GM12878 (cell line): ENCODE results near the gene CEP120. TPM values are rescaled to one million over a fixed set of nuclear protein-coding genes. Genes with fewer than 3 reads are reported as not detected.

Source experiments
- ATAC-seq: fragments of 200-7000 bp; cut with Tn5 transposase; 3 replicates; pipeline ENCODE4 v1.9.1; 2020; ENCODE audit warnings: mild to moderate bottlenecking, moderate library complexity
- BruUV-seq: library from RNA; stranded (reverse); fragments of 400-500 nt; replicated peaks from 2 replicates; lab custom pipeline; 2021; lab: Mats Ljungman, UMichigan
- CTCF ChIA-PET: fragments of 300-600 bp; sonication (Branson Sonifier 250); formaldehyde crosslinking; extraction: SDS; loops from one replicate; lab custom pipeline; 2021; ENCODE audit warnings: inconsistent platforms; lab: Yijun Ruan, JAX
- POLR2A ChIA-PET: fragments of 350-600 bp; formaldehyde crosslinking; extraction: SDS; loops from one replicate; lab custom pipeline; 2021; ENCODE audit warnings: inconsistent platforms; lab: Charles Lee
- RAD21 ChIA-PET: fragments of 300-600 bp; sonication (Branson Sonifier 250); formaldehyde crosslinking; loops from one replicate; lab custom pipeline; 2023; ENCODE audit warnings: antibody characterized with exemption; ENCODE audit not compliant: unreplicated experiment; lab: Charles Lee
- SMC1A ChIA-PET: fragments of 300-600 bp; sonication (Branson Sonifier 250); formaldehyde crosslinking; loops from one replicate; lab custom pipeline; 2023; ENCODE audit not compliant: unreplicated experiment, uncharacterized antibody; lab: Charles Lee
- DNase-seq: peaks from one replicate; pipeline ENCODE4 v3.0.0-alpha.2; 2011; ENCODE audit warnings: low read depth, low spot score
- FAIRE-seq: peaks from 3 replicates; lab custom pipeline; 2011; peaks lifted over from hg19 to GRCh38; lab: Jason Lieb, UNC
- H2AFZ ChIP-seq: 2 replicates; pipeline ENCODE4 v1.6.0; 2011; ENCODE audit warnings: low read depth, low read length, control low read depth; ENCODE audit not compliant: control insufficient read depth
- H3K27ac ChIP-seq: 2 replicates; pipeline ENCODE4 v1.5.1; 2011; ENCODE audit warnings: control low read depth; ENCODE audit not compliant: control insufficient read depth, insufficient read depth
- H3K27me3 ChIP-seq, 2 experiments: replicated peaks in 1 of 2; 2 replicates each; pipeline versions ENCODE4 v1.6.0 to v1.6.1; 2011; ENCODE audit warnings: low read length in 1 of 2; ENCODE audit not compliant: control insufficient read depth in 2 of 2, insufficient read depth in 2 of 2
- H3K36me3 ChIP-seq, 2 experiments: 2 replicates each; pipeline ENCODE4 v1.5.1; 2011; ENCODE audit warnings: low read length in 1 of 2; ENCODE audit not compliant: control insufficient read depth in 2 of 2, insufficient read depth in 2 of 2
- H3K4me1 ChIP-seq: 2 replicates; pipeline ENCODE4 v1.6.1; 2011; ENCODE audit warnings: mild to moderate bottlenecking, low read length, moderate library complexity, mixed read lengths; ENCODE audit not compliant: control insufficient read depth, insufficient read depth
- H3K4me2 ChIP-seq: 2 replicates; pipeline ENCODE4 v1.6.0; 2011; ENCODE audit warnings: control low read depth; ENCODE audit not compliant: control insufficient read depth, insufficient read depth
- H3K4me3 ChIP-seq: fragments of 200-600 bp; sonication (generic); 2 replicates; pipeline ENCODE4 v1.5.1; 2016
- H3K79me2 ChIP-seq: 2 replicates; pipeline ENCODE4 v1.6.0; 2011; ENCODE audit warnings: low read length; ENCODE audit not compliant: control insufficient read depth, insufficient read depth
- H3K9ac ChIP-seq: 2 replicates; pipeline ENCODE4 v1.8.0; 2011; ENCODE audit warnings: low read length, control low read depth, mixed read lengths; ENCODE audit not compliant: control insufficient read depth, insufficient read depth
- H3K9me3 ChIP-seq: replicated peaks from 3 replicates; pipeline ENCODE4 v1.5.1; 2011; ENCODE audit warnings: mild to moderate bottlenecking, low read length; ENCODE audit not compliant: control insufficient read depth, insufficient read depth
- H4K20me1 ChIP-seq: 2 replicates; pipeline ENCODE4 v1.6.0; 2011; ENCODE audit not compliant: control insufficient read depth, insufficient read depth
- CHD2 ChIP-seq: IDR thresholded peaks from 2 replicates; pipeline ENCODE4 v1.6.1; 2011; ENCODE audit warnings: low read depth, low read length, improper control_type of control experiment, borderline replicate concordance
- EP300 ChIP-seq, 2 experiments: fragments of 150-350 bp in 1 of 2; IDR thresholded peaks; 2 replicates each; pipeline ENCODE4 v1.6.1; 2011 to 2012; ENCODE audit warnings: low read depth in 2 of 2, low read length in 2 of 2, borderline replicate concordance in 1 of 2, improper control_type of control experiment in 1 of 2, inconsistent platforms in 1 of 2; ENCODE audit not compliant: control insufficient read depth in 1 of 2
- FOXM1 ChIP-seq: IDR thresholded peaks from 2 replicates; pipeline ENCODE4 v1.6.1; 2012; ENCODE audit warnings: low read depth, mild to moderate bottlenecking, inconsistent platforms, low read length, moderate library complexity
- HDGF ChIP-seq: fragments of 450-650 bp; IDR thresholded peaks from 2 replicates; pipeline ENCODE4 v1.6.1; 2016; ENCODE audit warnings: antibody characterized with exemption
- MTA3 ChIP-seq: IDR thresholded peaks from 2 replicates; pipeline ENCODE4 v1.6.1; 2012; ENCODE audit warnings: low read length, inconsistent platforms, borderline replicate concordance
- NFYA ChIP-seq: IDR thresholded peaks from 2 replicates; pipeline ENCODE4 v1.6.1; 2011; ENCODE audit warnings: low read depth, mild to moderate bottlenecking, low read length, improper control_type of control experiment, borderline replicate concordance
- NR2C2 ChIP-seq: IDR thresholded peaks from 2 replicates; pipeline ENCODE4 v1.6.1; 2011; ENCODE audit warnings: borderline replicate concordance, low read depth; ENCODE audit not compliant: control insufficient read depth, insufficient read length
- TCF3 ChIP-seq: IDR thresholded peaks from 2 replicates; pipeline ENCODE4 v1.6.1; 2012; ENCODE audit warnings: low read depth, mild to moderate bottlenecking, low read length, borderline replicate concordance; ENCODE audit not compliant: insufficient read depth
- ZNF274 ChIP-seq: IDR thresholded peaks from one replicate; pipeline ENCODE4 v1.8.0; 2011; ENCODE audit not compliant: insufficient read length, insufficient read depth
- WGBS: methylation state at CpG from one replicate; pipeline ENCODE4 v1.1.6; 2016; ENCODE audit warnings: low lambda C conversion rate; ENCODE audit not compliant: insufficient replicate concordance, insufficient coverage; ENCODE audit errors: missing lambda C conversion rate; 5-methylcytosine and 5-hydroxymethylcytosine counted together
- in situ Hi-C: fragments of 300-500 bp; cut with MboI; formaldehyde crosslinking; loops from 9 replicates; pipeline ENCODE4 v1.14.3; 2018; ENCODE audit warnings: mixed read lengths
- intact Hi-C: fragments of 100-400 bp; cut with micrococcal nuclease; formaldehyde crosslinking; loops from one replicate; pipeline ENCODE4 v1.14.2; 2022; ENCODE audit not compliant: unreplicated experiment
- polyA plus RNA-seq, 11 experiments: library from polyadenylated mRNA; depleted of rRNA in 4 of 11; unstranded in 6 of 11; stranded (reverse) in 5 of 11; fragments of >200 nt; fragmentation: Nextera tagmentation in 4 of 11; fragmentation: Illumina TruSeq in 1 of 11; extraction: Ambion mirVana in 4 of 11; extraction: Trizol in 1 of 11; gene quantifications; 1 replicate in 1 of 11; 2 replicates in 10 of 11; pipeline versions ENCODE4 v1.2.1 to v1.2.3, GENCODE V29; 2011 to 2016; ENCODE audit warnings: inconsistent platforms in 2 of 11, missing spikeins in 2 of 11, low read depth in 1 of 11
- total RNA-seq, 4 experiments: library from RNA; depleted of rRNA in 3 of 4; stranded (reverse); fragments of >200 nt in 3 of 4; fragmentation: Illumina TruSeq in 1 of 4; extraction: Trizol in 1 of 4; gene quantifications; 2 replicates each; pipeline versions ENCODE4 v1.2.1 to v1.2.3, GENCODE V29; 2013 to 2021
- TF ChIP-seq, protein P1 (sequence below): fragments of 450-650 bp; IDR thresholded peaks from 2 replicates; pipeline ENCODE4 v1.6.1; 2017; ENCODE audit warnings: antibody characterized with exemption, mild to moderate bottlenecking, moderate library complexity
- TF ChIP-seq, protein P2 (sequence below): fragments of 450-650 bp; IDR thresholded peaks from 2 replicates; pipeline ENCODE4 v1.6.1; 2017; ENCODE audit warnings: mild to moderate bottlenecking, low read depth, inconsistent platforms; ENCODE audit not compliant: poor library complexity, severe bottlenecking
- TF ChIP-seq, protein P3 (sequence below): fragments of 450-650 bp; formaldehyde crosslinking; IDR thresholded peaks from 2 replicates; pipeline ENCODE4 v1.5.0; 2022; ENCODE audit warnings: mild to moderate bottlenecking, missing genetic modification characterization
- TF ChIP-seq, protein P4 (sequence below): fragments of 450-650 bp; IDR thresholded peaks from 2 replicates; pipeline ENCODE4 v1.6.1; 2017; ENCODE audit warnings: borderline replicate concordance

CEP120 gene
- total and polyA plus RNA-seq, 10 of the 15 experiments (the other 5 are each of a cell fraction or from before 2014, with no cell fraction given), result 4.1 to 23.0 (median 13.1) TPM

DNA sequence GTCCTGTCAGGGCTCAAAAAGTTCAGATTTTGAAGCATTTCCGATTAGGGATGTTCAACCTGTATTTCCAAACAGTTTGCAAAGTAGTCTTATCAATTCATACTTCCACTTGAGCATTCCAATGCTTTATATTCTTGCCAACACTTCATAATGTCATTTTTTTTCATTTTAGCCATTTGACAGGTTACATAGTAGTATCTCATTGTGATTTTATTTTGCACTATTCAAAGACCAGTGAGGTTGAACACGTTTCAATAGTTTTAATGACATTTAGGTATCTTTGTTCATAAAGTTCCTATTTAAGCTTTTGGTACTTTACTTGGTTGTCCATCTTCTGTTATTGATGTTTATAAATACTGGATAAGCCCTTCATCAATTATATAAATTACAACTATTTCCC is 71.4 kb downstream of the CEP120 start:
- peaks cover 0 to 3% of the 10 kb centered on the region in 2 experiments; a peak in 1 of 4 replicates for H3K36me3 ChIP-seq
- no peaks in the 10 kb centered on the region for H3K4me1 ChIP-seq
- no peak overlapping the region for H3K9ac ChIP-seq
- no peaks in the 10 kb centered on the region for H3K9me3 ChIP-seq
- H3K4me3 ChIP-seq, result no peak overlapping the region
- CTCF ChIA-PET, result interaction anchor here (1.5 to 1.7 kb wide), 2 partner anchors 20 to 259 kb away, joined by 7 to 8 read pairs; no protein-coding TSS in a partner anchor
- H2AFZ ChIP-seq, result no peak overlapping the region
- DNase-seq (no peak), ATAC-seq (no peak), FAIRE-seq (no peak)
- BruUV-seq, result no TSS peak
- H3K27me3 ChIP-seq, result no peaks in the 10 kb centered on the region
- RAD21 ChIA-PET, result no interaction called here
- in situ Hi-C loops (no loop called here), intact Hi-C loops (no loop called here)
- SMC1A ChIA-PET, result interaction anchor here (0.7 kb wide), 1 partner anchor 18 kb away, joined by 3 read pairs; no protein-coding TSS in a partner anchor
- WGBS, result 92% methylated on average over 2 of the region's 2 CpGs
- H4K20me1 ChIP-seq, result no peaks in the 10 kb centered on the region
- no peaks in the 10 kb centered on the region for H3K79me2 ChIP-seq
- no peak overlapping the region for H3K4me2 ChIP-seq
- H3K27ac ChIP-seq, result no peak overlapping the region
- POLR2A ChIA-PET, result no interaction called here
- TF ChIP-seq, protein P1, sequence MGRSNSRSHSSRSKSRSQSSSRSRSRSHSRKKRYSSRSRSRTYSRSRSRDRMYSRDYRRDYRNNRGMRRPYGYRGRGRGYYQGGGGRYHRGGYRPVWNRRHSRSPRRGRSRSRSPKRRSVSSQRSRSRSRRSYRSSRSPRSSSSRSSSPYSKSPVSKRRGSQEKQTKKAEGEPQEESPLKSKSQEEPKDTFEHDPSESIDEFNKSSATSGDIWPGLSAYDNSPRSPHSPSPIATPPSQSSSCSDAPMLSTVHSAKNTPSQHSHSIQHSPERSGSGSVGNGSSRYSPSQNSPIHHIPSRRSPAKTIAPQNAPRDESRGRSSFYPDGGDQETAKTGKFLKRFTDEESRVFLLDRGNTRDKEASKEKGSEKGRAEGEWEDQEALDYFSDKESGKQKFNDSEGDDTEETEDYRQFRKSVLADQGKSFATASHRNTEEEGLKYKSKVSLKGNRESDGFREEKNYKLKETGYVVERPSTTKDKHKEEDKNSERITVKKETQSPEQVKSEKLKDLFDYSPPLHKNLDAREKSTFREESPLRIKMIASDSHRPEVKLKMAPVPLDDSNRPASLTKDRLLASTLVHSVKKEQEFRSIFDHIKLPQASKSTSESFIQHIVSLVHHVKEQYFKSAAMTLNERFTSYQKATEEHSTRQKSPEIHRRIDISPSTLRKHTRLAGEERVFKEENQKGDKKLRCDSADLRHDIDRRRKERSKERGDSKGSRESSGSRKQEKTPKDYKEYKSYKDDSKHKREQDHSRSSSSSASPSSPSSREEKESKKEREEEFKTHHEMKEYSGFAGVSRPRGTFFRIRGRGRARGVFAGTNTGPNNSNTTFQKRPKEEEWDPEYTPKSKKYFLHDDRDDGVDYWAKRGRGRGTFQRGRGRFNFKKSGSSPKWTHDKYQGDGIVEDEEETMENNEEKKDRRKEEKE, result no peak
- no peak for TF ChIP-seq ZNF274
- TF ChIP-seq HDGF, result no peak
- TF ChIP-seq EP300 (IDR thresholded peaks at IDR 0.05; ENCODE audit: borderline replicate concordance in 1 of 2, control insufficient read depth in 1 of 2, low read depth in 2 of 2, low read length in 2 of 2), result no peak
- TF ChIP-seq, protein P2, sequence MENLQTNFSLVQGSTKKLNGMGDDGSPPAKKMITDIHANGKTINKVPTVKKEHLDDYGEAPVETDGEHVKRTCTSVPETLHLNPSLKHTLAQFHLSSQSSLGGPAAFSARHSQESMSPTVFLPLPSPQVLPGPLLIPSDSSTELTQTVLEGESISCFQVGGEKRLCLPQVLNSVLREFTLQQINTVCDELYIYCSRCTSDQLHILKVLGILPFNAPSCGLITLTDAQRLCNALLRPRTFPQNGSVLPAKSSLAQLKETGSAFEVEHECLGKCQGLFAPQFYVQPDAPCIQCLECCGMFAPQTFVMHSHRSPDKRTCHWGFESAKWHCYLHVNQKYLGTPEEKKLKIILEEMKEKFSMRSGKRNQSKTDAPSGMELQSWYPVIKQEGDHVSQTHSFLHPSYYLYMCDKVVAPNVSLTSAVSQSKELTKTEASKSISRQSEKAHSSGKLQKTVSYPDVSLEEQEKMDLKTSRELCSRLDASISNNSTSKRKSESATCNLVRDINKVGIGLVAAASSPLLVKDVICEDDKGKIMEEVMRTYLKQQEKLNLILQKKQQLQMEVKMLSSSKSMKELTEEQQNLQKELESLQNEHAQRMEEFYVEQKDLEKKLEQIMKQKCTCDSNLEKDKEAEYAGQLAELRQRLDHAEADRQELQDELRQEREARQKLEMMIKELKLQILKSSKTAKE, result no peak
- TF ChIP-seq NR2C2, result no peak
- TF ChIP-seq, protein P3, sequence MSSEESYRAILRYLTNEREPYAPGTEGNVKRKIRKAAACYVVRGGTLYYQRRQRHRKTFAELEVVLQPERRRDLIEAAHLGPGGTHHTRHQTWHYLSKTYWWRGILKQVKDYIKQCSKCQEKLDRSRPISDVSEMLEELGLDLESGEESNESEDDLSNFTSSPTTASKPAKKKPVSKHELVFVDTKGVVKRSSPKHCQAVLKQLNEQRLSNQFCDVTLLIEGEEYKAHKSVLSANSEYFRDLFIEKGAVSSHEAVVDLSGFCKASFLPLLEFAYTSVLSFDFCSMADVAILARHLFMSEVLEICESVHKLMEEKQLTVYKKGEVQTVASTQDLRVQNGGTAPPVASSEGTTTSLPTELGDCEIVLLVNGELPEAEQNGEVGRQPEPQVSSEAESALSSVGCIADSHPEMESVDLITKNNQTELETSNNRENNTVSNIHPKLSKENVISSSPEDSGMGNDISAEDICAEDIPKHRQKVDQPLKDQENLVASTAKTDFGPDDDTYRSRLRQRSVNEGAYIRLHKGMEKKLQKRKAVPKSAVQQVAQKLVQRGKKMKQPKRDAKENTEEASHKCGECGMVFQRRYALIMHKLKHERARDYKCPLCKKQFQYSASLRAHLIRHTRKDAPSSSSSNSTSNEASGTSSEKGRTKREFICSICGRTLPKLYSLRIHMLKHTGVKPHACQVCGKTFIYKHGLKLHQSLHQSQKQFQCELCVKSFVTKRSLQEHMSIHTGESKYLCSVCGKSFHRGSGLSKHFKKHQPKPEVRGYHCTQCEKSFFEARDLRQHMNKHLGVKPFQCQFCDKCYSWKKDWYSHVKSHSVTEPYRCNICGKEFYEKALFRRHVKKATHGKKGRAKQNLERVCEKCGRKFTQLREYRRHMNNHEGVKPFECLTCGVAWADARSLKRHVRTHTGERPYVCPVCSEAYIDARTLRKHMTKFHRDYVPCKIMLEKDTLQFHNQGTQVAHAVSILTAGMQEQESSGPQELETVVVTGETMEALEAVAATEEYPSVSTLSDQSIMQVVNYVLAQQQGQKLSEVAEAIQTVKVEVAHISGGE, result no peak
- no peak for TF ChIP-seq MTA3
- TF ChIP-seq, protein P4, sequence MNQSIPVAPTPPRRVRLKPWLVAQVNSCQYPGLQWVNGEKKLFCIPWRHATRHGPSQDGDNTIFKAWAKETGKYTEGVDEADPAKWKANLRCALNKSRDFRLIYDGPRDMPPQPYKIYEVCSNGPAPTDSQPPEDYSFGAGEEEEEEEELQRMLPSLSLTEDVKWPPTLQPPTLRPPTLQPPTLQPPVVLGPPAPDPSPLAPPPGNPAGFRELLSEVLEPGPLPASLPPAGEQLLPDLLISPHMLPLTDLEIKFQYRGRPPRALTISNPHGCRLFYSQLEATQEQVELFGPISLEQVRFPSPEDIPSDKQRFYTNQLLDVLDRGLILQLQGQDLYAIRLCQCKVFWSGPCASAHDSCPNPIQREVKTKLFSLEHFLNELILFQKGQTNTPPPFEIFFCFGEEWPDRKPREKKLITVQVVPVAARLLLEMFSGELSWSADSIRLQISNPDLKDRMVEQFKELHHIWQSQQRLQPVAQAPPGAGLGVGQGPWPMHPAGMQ, result no peak
- no peak for TF ChIP-seq TCF3
- no peak for TF ChIP-seq FOXM1
- no peak for TF ChIP-seq CHD2
- no peak for TF ChIP-seq NFYA
